HepG2 (cell line): ENCODE data around the gene GDF7. TPM values are rescaled to one million over a fixed set of nuclear protein-coding genes. Genes with fewer than 3 reads are reported as not detected.

Source experiments
- ATAC-seq: fragments of 200-7000 bp; cut with Tn5 transposase; 3 replicates; pipeline ENCODE4 v1.9.1; 2020; ENCODE audit warnings: mild to moderate bottlenecking, moderate library complexity
- BruUV-seq: library from RNA; stranded (reverse); fragments of 400-500 nt; replicated peaks from 2 replicates; lab custom pipeline; 2021; lab: Mats Ljungman, UMichigan
- CTCF ChIA-PET: fragments of 300-600 bp; formaldehyde crosslinking; extraction: SDS; loops from one replicate; lab custom pipeline; 2021; ENCODE audit warnings: low total read pairs, inconsistent platforms, low intra/inter-chr PET ratio; lab: Yijun Ruan, JAX
- POLR2A ChIA-PET: fragments of 350-600 bp; sonication (Branson Sonifier 250); formaldehyde crosslinking; loops from one replicate; lab custom pipeline; 2020; ENCODE audit warnings: antibody characterized with exemption, inconsistent platforms; lab: Yijun Ruan, JAX
- DNase-seq: peaks from one replicate; pipeline ENCODE4 v3.0.0-alpha.2; 2015; ENCODE audit warnings: low spot score
- FAIRE-seq: peaks from 3 replicates; lab custom pipeline; 2011; peaks lifted over from hg19 to GRCh38; lab: Jason Lieb, UNC
- H2AFZ ChIP-seq: one replicate; pipeline ENCODE4 v1.6.1; 2011; ENCODE audit warnings: low read length, inconsistent platforms
- H3K27ac ChIP-seq: fragments of 300-600 bp; 3 replicates; pipeline ENCODE4 v1.8.0; 2011; ENCODE audit warnings: mixed run types, mild to moderate bottlenecking, mixed read lengths, low read length, inconsistent platforms; ENCODE audit not compliant: insufficient read depth; ENCODE audit errors: extremely low read length
- H3K27me3 ChIP-seq, 2 experiments: fragments of 200-600 bp in 1 of 2; 2 replicates in 1 of 2; 3 replicates in 1 of 2; pipeline versions ENCODE4 v1.6.0 to v1.8.0; 2011; ENCODE audit warnings: low read length in 2 of 2, mild to moderate bottlenecking in 2 of 2, moderate library complexity in 2 of 2, inconsistent platforms in 1 of 2; ENCODE audit not compliant: insufficient read depth in 2 of 2, control insufficient read depth in 1 of 2
- H3K36me3 ChIP-seq, 2 experiments: fragments of 200-600 bp in 1 of 2; replicated peaks in 1 of 2; 2 replicates in 1 of 2; 3 replicates in 1 of 2; pipeline versions ENCODE4 v1.5.1 to v1.8.0; 2011; ENCODE audit warnings: low read length in 2 of 2, inconsistent platforms in 1 of 2; ENCODE audit not compliant: insufficient read depth in 2 of 2, control insufficient read depth in 1 of 2
- H3K4me1 ChIP-seq: 2 replicates; pipeline ENCODE4 v1.5.1; 2012; ENCODE audit warnings: low read length, inconsistent platforms; ENCODE audit not compliant: insufficient read depth
- H3K4me2 ChIP-seq: 2 replicates; pipeline ENCODE4 v1.6.0; 2011; ENCODE audit warnings: low read depth, low read length, inconsistent platforms
- H3K4me3 ChIP-seq, 3 experiments: fragments of 200-600 bp in 1 of 3; sonication (generic), shearing (Covaris generic) in 1 of 3; replicated peaks in 1 of 3; 2 replicates each; pipeline ENCODE4 v1.5.1; 2011 to 2016; ENCODE audit warnings: low read length in 3 of 3, inconsistent platforms in 2 of 3, low read depth in 2 of 3, mild to moderate bottlenecking in 2 of 3, control low read depth in 1 of 3, mixed read lengths in 1 of 3; ENCODE audit not compliant: insufficient read depth in 1 of 3
- H3K79me2 ChIP-seq: one replicate; pipeline ENCODE4 v1.6.1; 2011; ENCODE audit warnings: low read length, inconsistent platforms; ENCODE audit not compliant: insufficient read depth
- H3K9ac ChIP-seq: 2 replicates; pipeline ENCODE4 v1.6.0; 2011; ENCODE audit warnings: mild to moderate bottlenecking, low read depth, low read length, inconsistent platforms; ENCODE audit not compliant: insufficient read depth
- H3K9me3 ChIP-seq: 2 replicates; pipeline ENCODE4 v1.5.1; 2012; ENCODE audit warnings: mild to moderate bottlenecking, low read length
- H4K20me1 ChIP-seq: 2 replicates; pipeline ENCODE4 v1.6.0; 2011; ENCODE audit warnings: inconsistent platforms, mild to moderate bottlenecking, low read length, moderate library complexity; ENCODE audit not compliant: insufficient read depth
- GATA4 ChIP-seq: sonication (generic); IDR thresholded peaks from 2 replicates; pipeline ENCODE4 v1.6.1; 2016; ENCODE audit warnings: antibody characterized with exemption, low read depth, borderline replicate concordance
- HHEX ChIP-seq: IDR thresholded peaks from 2 replicates; pipeline ENCODE4 v1.6.1; 2016; ENCODE audit warnings: control low read depth
- HNF1B ChIP-seq: sonication (generic); formaldehyde crosslinking; IDR thresholded peaks from 2 replicates; pipeline ENCODE4 v1.5.1; 2020; ENCODE audit warnings: mild to moderate bottlenecking, moderate library complexity, missing genetic modification reagents
- NFIC ChIP-seq: IDR thresholded peaks from 2 replicates; pipeline ENCODE4 v1.6.1; 2012; ENCODE audit warnings: mild to moderate bottlenecking, low read length, inconsistent platforms
- RXRA ChIP-seq: sonication (generic); formaldehyde crosslinking; IDR thresholded peaks from 2 replicates; pipeline ENCODE4 v1.5.1; 2020; ENCODE audit warnings: missing genetic modification reagents
- STAG1 ChIP-seq: sonication (generic); formaldehyde crosslinking; IDR thresholded peaks from 2 replicates; pipeline ENCODE4 v1.4.0; 2020; ENCODE audit warnings: missing genetic modification reagents
- USF2 ChIP-seq, 2 experiments: sonication (generic) in 1 of 2; formaldehyde crosslinking in 1 of 2; IDR thresholded peaks; 2 replicates each; pipeline versions ENCODE4 v1.5.1 to v1.6.1; 2011 to 2020; ENCODE audit warnings: borderline replicate concordance in 1 of 2, low read depth in 1 of 2, low read length in 1 of 2, mild to moderate bottlenecking in 1 of 2, missing genetic modification reagents in 1 of 2, moderate library complexity in 1 of 2
- ZBTB3 ChIP-seq: sonication (generic); formaldehyde crosslinking; IDR thresholded peaks from 2 replicates; pipeline ENCODE4 v1.4.0; 2020; ENCODE audit warnings: low read depth, mild to moderate bottlenecking, moderate library complexity, missing genetic modification reagents, borderline replicate concordance
- ZKSCAN1 ChIP-seq: fragments of 150-350 bp; IDR thresholded peaks from 2 replicates; pipeline ENCODE4 v1.6.1; 2014; ENCODE audit warnings: low read length
- ZNF251 ChIP-seq: sonication (generic); formaldehyde crosslinking; IDR thresholded peaks from 2 replicates; pipeline ENCODE4 v1.9.0; 2021; ENCODE audit warnings: mild to moderate bottlenecking, missing genetic modification reagents
- ZNF749 ChIP-seq: sonication (generic); formaldehyde crosslinking; IDR thresholded peaks from 2 replicates; pipeline ENCODE4 v1.8.0; 2022; ENCODE audit warnings: mild to moderate bottlenecking, missing genetic modification reagents, moderate library complexity, borderline replicate concordance
- ZNF792 ChIP-seq: IDR thresholded peaks from 2 replicates; pipeline ENCODE4 v1.6.1; 2016
- WGBS: methylation state at CpG from one replicate; pipeline ENCODE4 v1.1.6; 2017; ENCODE audit warnings: low lambda C conversion rate; 5-methylcytosine and 5-hydroxymethylcytosine counted together
- in situ Hi-C: cut with HindIII; loops from 2 replicates; pipeline ENCODE4 v1.10.0; 2017; ENCODE audit warnings: low pct_unique_long_range_greater_than_20kb; ENCODE audit not compliant: extremely low pct_ligation_motif_present
- intact Hi-C: fragments of 100-400 bp; cut with micrococcal nuclease; formaldehyde crosslinking; loops from one replicate; pipeline ENCODE4 v1.10.0; 2022; ENCODE audit not compliant: unreplicated experiment
- polyA plus RNA-seq, 8 experiments: library from polyadenylated mRNA; depleted of rRNA in 3 of 8; stranded (reverse) in 7 of 8; unstranded in 1 of 8; fragments of >200 nt; fragmentation: Illumina TruSeq in 4 of 8; extraction: Trizol in 4 of 8; gene quantifications; 2 replicates each; pipeline versions ENCODE4 v1.2.1 to v1.2.3, GENCODE V29; 2011 to 2016; ENCODE audit warnings: low read depth in 4 of 8, missing spikeins in 1 of 8, mixed read lengths in 1 of 8; ENCODE audit not compliant: insufficient read depth in 1 of 8
- total RNA-seq, 5 experiments: library from RNA; depleted of rRNA; stranded (reverse); fragments of >200 nt; fragmentation: Illumina TruSeq; extraction: Trizol; gene quantifications; 2 replicates each; pipeline ENCODE4 v1.2.3, GENCODE V29; 2016; ENCODE audit warnings: low read depth in 1 of 5
- TF ChIP-seq, protein P1 (sequence below): sonication (generic); formaldehyde crosslinking; IDR thresholded peaks from 2 replicates; pipeline ENCODE4 v1.8.0; 2022; ENCODE audit warnings: low read depth, missing genetic modification reagents
- TF ChIP-seq, protein P2 (sequence below): sonication (generic); formaldehyde crosslinking; IDR thresholded peaks from 2 replicates; pipeline ENCODE4 v1.8.0; 2022; ENCODE audit warnings: mild to moderate bottlenecking, missing genetic modification reagents; ENCODE audit not compliant: insufficient replicate concordance

The GDF7 gene
- total and polyA plus RNA-seq, 2 of the 13 experiments (the other 11 are each of a cell fraction or from before 2014, with no cell fraction given) = 1.6 to 15.0 TPM

DNA sequence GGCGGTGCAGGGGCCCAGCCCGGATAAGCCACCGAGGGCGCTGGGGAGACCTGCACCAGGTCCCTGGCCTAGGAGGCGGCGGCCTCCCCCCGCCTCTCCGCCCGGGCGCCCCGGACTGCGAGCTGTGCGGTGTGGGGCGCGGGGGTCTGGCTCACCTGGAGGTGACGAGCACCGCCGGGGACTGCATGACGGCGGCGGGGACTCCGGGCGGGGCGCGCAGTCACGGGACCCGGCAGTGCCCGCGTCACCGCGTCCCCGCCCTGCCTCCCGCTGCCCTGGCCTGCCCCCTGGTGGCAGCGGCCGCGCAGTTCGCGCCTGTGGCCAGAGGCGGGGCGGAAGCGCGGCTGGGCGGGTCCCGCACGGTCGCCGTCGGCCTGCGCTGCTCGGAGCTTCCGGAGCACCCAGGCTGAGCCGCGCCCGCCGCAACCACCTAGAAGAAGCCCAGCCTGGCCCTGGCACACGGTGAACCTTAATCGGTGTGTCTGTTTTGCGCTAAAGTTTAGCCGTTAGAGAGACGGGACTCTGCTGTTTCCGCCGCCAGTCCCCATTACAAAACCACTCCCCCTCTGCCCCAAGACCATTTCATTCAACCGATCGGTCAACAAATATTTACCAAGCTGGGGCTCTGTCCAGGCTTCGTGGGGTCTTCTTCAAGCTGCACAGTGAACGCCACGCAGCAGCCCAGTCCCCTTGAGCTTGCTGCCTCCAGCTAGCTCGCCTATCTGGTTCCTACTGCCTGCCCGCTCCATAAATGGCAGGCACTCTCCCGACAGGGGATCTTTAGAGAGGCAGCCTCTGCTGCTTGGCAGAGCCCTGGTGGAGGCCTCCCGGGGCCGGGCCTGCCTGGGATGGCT lies 15.8 kb upstream of the GDF7 start, which contains the start of gene HS1BP3:
HS1BP3 (minus strand) TSS at position 222 of the 854 bp plus-strand sequence; CDS start at position 187, 35 bp downstream.
- TSS peak; percentile 96 for BruUV-seq
- CTCF ChIA-PET = interaction anchor here (0.8 to 1.6 kb wide), 5 partner anchors 9 to 272 kb away, joined by 3 to 11 read pairs (median 3); no protein-coding TSS in a partner anchor
- peak; percentile 67 for DNase-seq
- peak within 1 kb of the TSS; percentile 93 for H3K4me2 ChIP-seq
- peaks cover 9% of the 10 kb centered on the region for H3K79me2 ChIP-seq
- peak; percentile 94 for ATAC-seq
- peaks cover 1 to 12% of the 10 kb centered on the region in 2 experiments; a peak in 4 of 5 replicates for H3K27me3 ChIP-seq
- peak; percentile 73 for FAIRE-seq
- H3K4me1 ChIP-seq = peaks cover 58% of the 10 kb centered on the region
- POLR2A ChIA-PET = interaction anchor here (0.6 to 5.9 kb wide), 29 partner anchors 8 to 300 kb away, joined by 3 to 51 read pairs (median 5); partner anchors contain the start of genes GDF7, LDAH and RHOB
- intact Hi-C loops = no loop called here
- H3K4me3 ChIP-seq = peak within 1 kb of the TSS; percentile 75 to 95 (median 81)
- peak within 1 kb of the TSS; percentile 90 for H2AFZ ChIP-seq
- 2% methylated on average over 16 of the region's 72 CpGs for WGBS
- no peaks in the 10 kb centered on the region; a peak in 1 of 5 replicates for H3K36me3 ChIP-seq
- H3K9me3 ChIP-seq = no peaks in the 10 kb centered on the region
- peak within 1 kb of the TSS; percentile 60 for H3K27ac ChIP-seq
- H4K20me1 ChIP-seq = no peaks in the 10 kb centered on the region
- in situ Hi-C loops = loop anchor here (25.0 kb wide), 1 partner anchor 311 kb away; no protein-coding TSS in a partner anchor
- peak within 1 kb of the TSS; percentile 90 for H3K9ac ChIP-seq
- peak; percentile 68; the same call in 1 of the 2 replicates for TF ChIP-seq ZNF792 (CRISPR knock-in tag)
- TF ChIP-seq HHEX (CRISPR knock-in tag) = no peak
- TF ChIP-seq GATA4 = peak; percentile 50; the same call in 1 of the 2 replicates
- no peak for TF ChIP-seq ZBTB3 (CRISPR knock-in tag)
- TF ChIP-seq USF2 (IDR thresholded peaks at IDR 0.05; ENCODE audit: low read depth, low read length) = peak; percentile 52; the same call in 1 of the 2 replicates
- TF ChIP-seq USF2 (CRISPR knock-in tag; IDR thresholded peaks at IDR 0.05; ENCODE audit: borderline replicate concordance) = no peak; the same call in 1 of the 2 replicates
- TF ChIP-seq, protein P1, sequence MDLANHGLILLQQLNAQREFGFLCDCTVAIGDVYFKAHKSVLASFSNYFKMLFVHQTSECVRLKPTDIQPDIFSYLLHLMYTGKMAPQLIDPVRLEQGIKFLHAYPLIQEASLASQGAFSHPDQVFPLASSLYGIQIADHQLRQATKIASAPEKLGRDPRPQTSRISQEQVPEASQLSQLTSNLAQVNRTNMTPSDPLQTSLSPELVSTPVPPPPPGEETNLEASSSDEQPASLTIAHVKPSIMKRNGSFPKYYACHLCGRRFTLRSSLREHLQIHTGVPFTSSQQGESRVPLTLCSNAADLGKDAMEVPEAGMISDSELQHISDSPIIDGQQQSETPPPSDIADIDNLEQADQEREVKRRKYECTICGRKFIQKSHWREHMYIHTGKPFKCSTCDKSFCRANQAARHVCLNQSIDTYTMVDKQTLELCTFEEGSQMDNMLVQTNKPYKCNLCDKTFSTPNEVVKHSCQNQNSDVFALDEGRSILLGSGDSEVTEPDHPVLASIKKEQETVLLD (CRISPR knock-in tag) = peak; percentile 89
- TF ChIP-seq ZNF749 (CRISPR knock-in tag) = no peak
- peak; percentile 78; the same call in 1 of the 2 replicates for TF ChIP-seq RXRA (CRISPR knock-in tag)
- TF ChIP-seq, protein P2, sequence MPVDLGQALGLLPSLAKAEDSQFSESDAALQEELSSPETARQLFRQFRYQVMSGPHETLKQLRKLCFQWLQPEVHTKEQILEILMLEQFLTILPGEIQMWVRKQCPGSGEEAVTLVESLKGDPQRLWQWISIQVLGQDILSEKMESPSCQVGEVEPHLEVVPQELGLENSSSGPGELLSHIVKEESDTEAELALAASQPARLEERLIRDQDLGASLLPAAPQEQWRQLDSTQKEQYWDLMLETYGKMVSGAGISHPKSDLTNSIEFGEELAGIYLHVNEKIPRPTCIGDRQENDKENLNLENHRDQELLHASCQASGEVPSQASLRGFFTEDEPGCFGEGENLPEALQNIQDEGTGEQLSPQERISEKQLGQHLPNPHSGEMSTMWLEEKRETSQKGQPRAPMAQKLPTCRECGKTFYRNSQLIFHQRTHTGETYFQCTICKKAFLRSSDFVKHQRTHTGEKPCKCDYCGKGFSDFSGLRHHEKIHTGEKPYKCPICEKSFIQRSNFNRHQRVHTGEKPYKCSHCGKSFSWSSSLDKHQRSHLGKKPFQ (CRISPR knock-in tag) = no peak
- no peak for TF ChIP-seq ZKSCAN1
- TF ChIP-seq HNF1B = peak; percentile 43; the same call in 1 of the 2 replicates
- TF ChIP-seq STAG1 (CRISPR knock-in tag) = peak; percentile 89
- no peak for TF ChIP-seq ZNF251 (CRISPR knock-in tag)
- TF ChIP-seq NFIC = no peak
